Measurements from ENCODE around the gene SDSL. TPM values are rescaled to one million over a fixed set of nuclear protein-coding genes. Genes with fewer than 3 reads are reported as not detected.

SDSL gene
- total RNA-seq, 1 donor from 2014 or later = 11.8 TPM

DNA sequence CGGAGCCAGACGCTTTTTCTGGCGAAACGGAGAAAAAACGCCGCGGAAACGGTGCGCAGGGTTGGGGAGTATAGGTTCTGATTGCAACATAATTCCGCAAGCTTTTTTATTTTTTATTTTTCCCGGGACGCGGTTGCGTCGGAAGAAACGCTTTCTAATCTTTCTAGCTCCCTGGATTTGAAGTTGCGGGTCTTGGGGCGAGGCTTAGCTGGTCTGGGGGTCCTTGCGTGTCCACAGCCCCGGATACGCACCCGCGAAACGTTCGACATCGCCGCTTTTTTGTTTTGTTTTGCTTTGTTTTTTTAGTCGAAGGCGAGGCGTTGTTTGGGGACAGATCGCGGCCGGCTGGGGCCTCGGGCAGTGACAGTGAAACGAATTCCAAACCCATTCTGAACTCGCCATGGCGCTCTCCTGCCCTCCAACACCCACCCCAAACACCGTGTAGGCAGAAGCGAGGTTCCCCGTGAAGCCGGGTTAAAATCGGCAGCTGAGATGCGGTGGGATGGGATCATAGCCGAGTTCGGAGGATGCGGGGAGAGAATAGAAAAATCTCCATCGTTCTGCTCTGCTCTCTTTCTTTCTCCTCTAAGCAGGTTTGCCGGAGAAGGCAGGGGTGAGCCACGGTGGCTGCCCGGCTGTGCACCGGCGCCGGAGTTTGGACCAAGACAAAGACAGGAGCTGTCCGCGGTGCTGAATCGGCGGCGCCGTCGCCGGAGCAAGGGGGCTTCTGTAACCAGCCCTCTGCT, 57.6 kb downstream of the SDSL start:
- TF ChIP-seq, protein P1, sequence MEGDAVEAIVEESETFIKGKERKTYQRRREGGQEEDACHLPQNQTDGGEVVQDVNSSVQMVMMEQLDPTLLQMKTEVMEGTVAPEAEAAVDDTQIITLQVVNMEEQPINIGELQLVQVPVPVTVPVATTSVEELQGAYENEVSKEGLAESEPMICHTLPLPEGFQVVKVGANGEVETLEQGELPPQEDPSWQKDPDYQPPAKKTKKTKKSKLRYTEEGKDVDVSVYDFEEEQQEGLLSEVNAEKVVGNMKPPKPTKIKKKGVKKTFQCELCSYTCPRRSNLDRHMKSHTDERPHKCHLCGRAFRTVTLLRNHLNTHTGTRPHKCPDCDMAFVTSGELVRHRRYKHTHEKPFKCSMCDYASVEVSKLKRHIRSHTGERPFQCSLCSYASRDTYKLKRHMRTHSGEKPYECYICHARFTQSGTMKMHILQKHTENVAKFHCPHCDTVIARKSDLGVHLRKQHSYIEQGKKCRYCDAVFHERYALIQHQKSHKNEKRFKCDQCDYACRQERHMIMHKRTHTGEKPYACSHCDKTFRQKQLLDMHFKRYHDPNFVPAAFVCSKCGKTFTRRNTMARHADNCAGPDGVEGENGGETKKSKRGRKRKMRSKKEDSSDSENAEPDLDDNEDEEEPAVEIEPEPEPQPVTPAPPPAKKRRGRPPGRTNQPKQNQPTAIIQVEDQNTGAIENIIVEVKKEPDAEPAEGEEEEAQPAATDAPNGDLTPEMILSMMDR (conservative IDR thresholded peaks at IDR 0.05; ENCODE audit: low read depth, low read length) = no peak
- DNase-seq (ENCODE audit: low read depth) = no peak
- no peak overlapping the region for H3K4me3 ChIP-seq (ENCODE audit: low read depth, low read length)

DNA sequence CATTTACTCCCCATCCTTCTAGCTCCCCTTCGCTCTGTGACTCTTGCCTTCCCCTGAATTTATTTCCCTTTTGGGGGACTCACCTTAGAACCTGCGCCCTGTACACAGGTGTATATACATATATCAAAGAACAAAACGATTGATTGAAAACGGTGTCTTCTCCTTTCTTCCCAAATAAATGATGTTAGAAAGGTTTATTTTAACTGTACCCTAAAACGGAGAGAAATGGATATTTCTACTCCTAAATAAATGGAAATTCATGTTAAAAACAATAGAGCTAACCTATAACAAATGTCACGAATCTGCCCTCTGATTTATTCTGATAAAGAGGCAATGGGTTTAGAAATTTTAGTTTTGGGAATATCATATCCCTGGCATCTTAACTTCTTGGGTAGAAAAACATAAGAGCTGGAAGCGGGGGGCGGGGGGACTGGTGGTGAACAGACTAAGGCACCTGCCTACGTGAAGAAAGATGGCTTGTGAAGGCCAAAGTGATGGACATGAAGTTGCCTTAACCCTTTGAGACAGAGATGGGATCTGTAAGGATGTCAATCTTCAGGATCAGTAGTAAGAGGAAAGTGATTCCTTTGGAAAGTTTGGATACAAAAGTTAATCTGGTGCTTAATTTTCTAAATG, 58.3 kb downstream of the SDSL start:
- DNase-seq (ENCODE audit: low read depth) = no peak
- H3K4me3 ChIP-seq (ENCODE audit: low read depth, low read length) = no peak overlapping the region
- TF ChIP-seq, protein P1 (conservative IDR thresholded peaks at IDR 0.05; ENCODE audit: low read depth, low read length) = no peak

DNA sequence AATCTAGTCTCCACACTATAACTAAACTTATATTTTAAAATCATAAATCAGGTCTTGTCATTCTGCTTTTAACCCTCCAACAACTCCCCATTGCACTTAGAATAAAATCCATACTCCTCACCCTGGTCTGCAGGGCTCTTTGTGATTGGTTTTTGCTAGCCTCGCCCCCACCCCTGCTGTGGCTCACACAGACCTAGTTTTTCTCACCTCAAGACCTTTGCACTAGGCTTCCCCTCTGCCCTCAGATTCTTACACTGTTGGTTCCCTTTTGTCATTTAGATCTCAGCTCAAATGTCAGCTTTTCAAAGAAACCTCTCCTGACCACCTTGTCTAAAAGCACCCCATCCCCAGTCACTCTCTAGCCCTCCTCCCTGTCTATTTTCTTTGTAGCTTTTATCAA, 60.2 kb downstream of the SDSL start:
- no peak overlapping the region for H3K4me3 ChIP-seq (ENCODE audit: low read depth, low read length)
- TF ChIP-seq, protein P1 (conservative IDR thresholded peaks at IDR 0.05; ENCODE audit: low read depth, low read length) = no peak
- no peak for DNase-seq (ENCODE audit: low read depth)

DNA sequence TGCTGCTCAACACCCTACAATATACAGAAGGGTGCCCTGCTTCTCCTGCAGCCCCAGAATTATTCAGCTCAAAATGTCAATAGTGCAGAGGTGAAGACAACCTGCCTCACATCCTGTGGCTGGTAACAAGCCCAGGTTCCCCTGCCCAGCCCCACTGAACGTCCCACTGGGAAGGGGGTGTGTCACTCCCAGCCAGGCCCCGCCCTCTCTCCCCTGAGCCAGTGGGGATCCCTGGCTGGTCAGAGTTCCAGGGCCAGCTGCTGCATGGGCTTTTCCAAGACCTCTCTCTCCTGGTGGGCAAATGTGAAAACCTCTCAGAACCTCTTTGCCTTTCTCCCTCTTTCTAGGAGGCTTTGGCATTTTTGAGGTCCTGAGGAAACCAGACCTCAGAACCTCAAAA, 63.1 kb downstream of the SDSL start:
- H3K4me3 ChIP-seq (ENCODE audit: low read depth, low read length) = no peak overlapping the region
- no peak for DNase-seq (ENCODE audit: low read depth)
- TF ChIP-seq, protein P1 (conservative IDR thresholded peaks at IDR 0.05; ENCODE audit: low read depth, low read length) = no peak

DNA sequence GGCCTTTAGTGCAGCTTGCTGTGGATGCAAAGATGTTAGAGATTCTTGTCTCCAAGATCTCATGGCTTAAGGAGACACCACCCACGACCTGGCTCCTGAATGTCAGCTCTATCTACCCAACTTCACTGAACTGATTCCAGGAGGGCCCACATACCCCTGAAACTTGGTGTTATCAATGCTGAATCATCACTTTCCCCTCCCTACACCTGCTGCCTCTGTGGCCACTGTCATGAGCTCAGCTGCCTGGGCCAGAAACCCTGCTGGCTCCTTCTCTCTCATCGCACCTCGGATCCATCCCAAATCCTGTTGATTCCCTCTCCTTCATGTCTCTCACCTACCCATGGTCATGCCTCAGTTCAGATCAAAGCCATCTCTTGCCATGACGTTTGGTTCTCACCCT, 64.5 kb downstream of the SDSL start:
- TF ChIP-seq, protein P1 (conservative IDR thresholded peaks at IDR 0.05; ENCODE audit: low read depth, low read length) = no peak
- no peak overlapping the region for H3K4me3 ChIP-seq (ENCODE audit: low read depth, low read length)

More for the DNA sequence above, 64.5 kb downstream of the SDSL start:
- DNase-seq (ENCODE audit: low read depth) = no peak

Other genes starting within 250 kb of the SDSL start
- gene DDX54, start 236.9 kb upstream of the SDSL start, total RNA-seq = 97.7 and 112 TPM in 2 replicates
- gene RITA1, start 236.7 kb upstream of the SDSL start, total RNA-seq = 26.6 and 37.1 TPM in 2 replicates
- gene TPCN1, start 200.9 kb upstream of the SDSL start, total RNA-seq = 16.9 and 32.0 TPM in 2 replicates
- 26.0 and 26.6 TPM in 2 replicates for gene SLC8B1, start 87.3 kb upstream of the SDSL start, total RNA-seq
- 15.6 and 20.1 TPM in 2 replicates for gene PLBD2, start 63.8 kb upstream of the SDSL start, total RNA-seq
- gene SDS, start 18.5 kb upstream of the SDSL start, total RNA-seq = not detected in 2 replicates
- 0.06 TPM in 1 of 2 replicates, not detected in the other for gene LHX5, start 49.5 kb downstream of the SDSL start, total RNA-seq